Kidney (tissue), 14 donors: ENCODE measurements around the gene GADD45G. TPM values are rescaled to one million over a fixed set of nuclear protein-coding genes. Genes with fewer than 3 reads are reported as not detected.

Experiments
- DNase-seq, 5 donors: peaks; one replicate each; pipeline ENCODE4 v3.0.0-alpha.2; 2013 to 2020
- FAIRE-seq: peaks from 2 replicates; lab custom pipeline; 2012; peaks lifted over from hg19 to GRCh38; lab: Jason Lieb, UNC
- H3K27ac ChIP-seq, 2 donors: one replicate each; pipeline ENCODE4 v1.7.0; 2013; ENCODE audit warnings: low read depth in 2 of 2, low read length in 2 of 2, inconsistent platforms in 1 of 2
- H3K27me3 ChIP-seq: one replicate; pipeline ENCODE4 v1.7.1; 2013; ENCODE audit warnings: low read length, inconsistent platforms; ENCODE audit not compliant: control insufficient read depth, insufficient read depth
- H3K36me3 ChIP-seq, 3 donors: one replicate each; pipeline versions ENCODE4 v1.7.0 to v1.7.1; 2013; ENCODE audit warnings: low read length in 3 of 3, control low read depth in 1 of 3, inconsistent platforms in 1 of 3; ENCODE audit not compliant: insufficient read depth in 3 of 3, control insufficient read depth in 2 of 3
- H3K4me1 ChIP-seq, 3 donors: one replicate each; pipeline versions ENCODE4 v1.7.0 to v1.7.1; 2013; ENCODE audit warnings: low read length in 3 of 3, inconsistent platforms in 1 of 3, low read depth in 1 of 3; ENCODE audit not compliant: control insufficient read depth in 2 of 3, insufficient read depth in 2 of 3
- H3K4me3 ChIP-seq, 3 donors: one replicate each; pipeline versions ENCODE4 v1.7.0 to v1.8.1; 2013; ENCODE audit warnings: low read length in 3 of 3, control low read depth in 1 of 3, inconsistent platforms in 1 of 3
- H3K9ac ChIP-seq, 3 donors: one replicate each; pipeline versions ENCODE4 v1.7.0 to v1.7.1; 2013; ENCODE audit warnings: low read length in 3 of 3, control low read depth in 1 of 3, inconsistent platforms in 1 of 3
- H3K9me3 ChIP-seq, 3 donors: one replicate each; pipeline versions ENCODE4 v1.7.0 to v1.7.1; 2013; ENCODE audit warnings: low read length in 3 of 3, control low read depth in 1 of 3, inconsistent platforms in 1 of 3; ENCODE audit not compliant: control insufficient read depth in 2 of 3, insufficient read depth in 1 of 3
- CTCF ChIP-seq: IDR thresholded peaks from 3 replicates; pipeline ENCODE4 v1.5.1; 2012; ENCODE audit warnings: mild to moderate bottlenecking, moderate library complexity, borderline replicate concordance; ENCODE audit not compliant: insufficient read depth; ENCODE audit errors: extremely low read depth
- intact Hi-C: fragments of 100-400 bp; cut with DNase I; formaldehyde crosslinking; loops from one replicate; pipeline ENCODE4 v1.11.1; 2022
- polyA plus RNA-seq: library from polyadenylated mRNA; stranded (reverse); fragments of 350-450 nt; fragmentation: Illumina TruSeq; extraction: RNeasy Lipid Tissue Mini Kit (QIAGEN cat#74804); gene quantifications from one replicate; pipeline ENCODE4 v1.2.3, GENCODE V29; 2014; ENCODE audit warnings: low read depth, low replicate concordance; ENCODE audit not compliant: insufficient read depth
- total RNA-seq: library from RNA; stranded (reverse); fragmentation: NEBNext Ultra II Directional; extraction: Animal tissue kit (Norgen Biotek cat#: 25700); gene quantifications from one replicate; pipeline ENCODE4 v1.2.1, GENCODE V29; 2021
- donor health status: control.
- donor health status: control.
- donor health status: control.
- donor health status: control.
- donor health status: control.
- donor health status: DM: yes; HTN: yes; CAD: no.
- donor health status: Normal renal cell carcinoma (clear cell type).

Gene GADD45G
- total and polyA plus RNA-seq, 2 donors from 2014 or later: 7.3 to 48.4 TPM

- Histone ChIP-seq H3K4me3 (no peak overlapping the region), H3K9ac (no peak overlapping the region), H3K27ac (no peak overlapping the region), H3K27me3 (no peaks in the 10 kb centered on the region), H3K9me3 (no peaks in the 10 kb centered on the region), H3K36me3 (no peaks in the 10 kb centered on the region), H3K4me1 (peaks cover 6 to 44% (median 38%) of the 10 kb centered on the region in 3 donors)
- TF ChIP-seq CTCF: no peak
- FAIRE-seq (no peak), DNase-seq (no peak)
- intact Hi-C loops: no loop called here
Measured at GRCh38 chr9:89558196-89558899, 46.5 kb upstream of the GADD45G start.

GRCh38 chr9:89558948-89559347 lies 45.9 kb upstream of the GADD45G start:
- no peak for TF ChIP-seq CTCF
- intact Hi-C loops: no loop called here
- no peaks in the 10 kb centered on the region for H3K27me3 ChIP-seq
- no peak overlapping the region for H3K9ac ChIP-seq
- no peaks in the 10 kb centered on the region for H3K36me3 ChIP-seq
- FAIRE-seq (no peak), DNase-seq (no peak)
- peaks cover 6 to 45% (median 37%) of the 10 kb centered on the region in 3 donors for H3K4me1 ChIP-seq
- no peak overlapping the region for H3K4me3 ChIP-seq
- no peaks in the 10 kb centered on the region for H3K9me3 ChIP-seq
- no peak overlapping the region for H3K27ac ChIP-seq

- no peaks in the 10 kb centered on the region for H3K36me3 ChIP-seq
- H3K4me3 ChIP-seq: no peak overlapping the region
- TF ChIP-seq CTCF: no peak
- peak; percentile 91 for FAIRE-seq
- H3K27ac ChIP-seq: peak overlapping the region; percentile 73 to 75
- peaks cover 6 to 26% (median 24%) of the 10 kb centered on the region in 3 donors for H3K4me1 ChIP-seq
- no peaks in the 10 kb centered on the region for H3K9me3 ChIP-seq
- no peak overlapping the region for H3K9ac ChIP-seq
- no peaks in the 10 kb centered on the region for H3K27me3 ChIP-seq
- peak in 3 of 5 donors; percentile 66 to 87 (median 79) for DNase-seq
- intact Hi-C loops: no loop called here
Measured at GRCh38 chr9:89562186-89562814, 42.5 kb upstream of the GADD45G start.
